Nephron progenitor cell (in vitro differentiated cells): ENCODE measurements around the gene CUL5.

Source experiments
- DNase-seq: peaks from one replicate; pipeline ENCODE4 v3.0.0; 2021
- H3K27ac Mint-ChIP-seq: 2 replicates; pipeline ENCODE4 v1.8.0; 2021; ENCODE audit warnings: mild to moderate bottlenecking, moderate library complexity, mixed read lengths
- H3K27me3 Mint-ChIP-seq: 2 replicates; pipeline ENCODE4 v1.8.0; 2021; ENCODE audit warnings: mild to moderate bottlenecking, low read depth, mixed read lengths; ENCODE audit not compliant: poor library complexity
- H3K36me3 Mint-ChIP-seq: 2 replicates; pipeline ENCODE4 v1.8.0; 2021; ENCODE audit warnings: low read depth, mixed read lengths
- H3K4me1 Mint-ChIP-seq: 2 replicates; pipeline ENCODE4 v1.8.0; 2021; ENCODE audit warnings: mixed read lengths
- H3K4me3 Mint-ChIP-seq: 2 replicates; pipeline ENCODE4 v1.8.0; 2021; ENCODE audit warnings: mild to moderate bottlenecking, moderate library complexity, mixed read lengths
- H3K9me3 Mint-ChIP-seq: 2 replicates; pipeline ENCODE4 v1.8.0; 2021; ENCODE audit warnings: mild to moderate bottlenecking, moderate library complexity, mixed read lengths
- TF ChIP-seq, protein P1 (sequence below): fragments of 200-600 bp; sonication (generic); IDR thresholded peaks from 2 replicates; pipeline ENCODE4 v1.5.0; 2021; ENCODE audit warnings: antibody characterized with exemption

Gene CUL5

DNA sequence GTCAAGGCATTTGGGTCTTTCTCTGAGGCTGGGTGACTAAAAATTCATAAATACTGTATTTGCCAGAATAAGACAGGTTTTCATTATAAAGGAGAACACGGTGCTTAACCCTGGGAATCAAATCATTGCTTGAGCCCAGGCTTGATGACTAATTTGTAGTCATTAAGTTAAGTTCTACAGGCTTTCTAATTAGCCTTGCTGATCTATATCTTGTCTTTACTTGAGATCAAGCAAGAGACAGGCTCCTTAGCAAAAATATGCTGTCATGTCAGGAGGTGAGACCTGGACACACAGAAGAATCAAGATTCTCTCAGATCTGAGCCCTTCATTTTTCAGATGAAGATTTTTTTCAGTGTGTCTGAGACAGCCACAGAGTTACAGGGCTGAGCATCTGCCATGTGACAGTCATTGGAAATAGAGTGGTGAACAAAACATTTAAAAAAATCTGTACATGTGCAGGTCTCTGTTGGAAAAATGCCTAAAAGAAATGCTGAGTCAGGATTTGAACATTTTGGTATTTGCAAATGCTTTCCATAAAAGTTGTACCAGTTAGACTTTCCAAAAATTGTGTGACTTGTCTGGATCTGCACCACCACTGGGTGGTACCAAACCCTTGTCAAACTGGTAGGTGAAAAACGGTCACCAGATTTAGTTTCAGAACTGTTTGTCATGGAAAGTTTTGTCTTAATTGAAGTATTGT lies 127.3 kb downstream of the CUL5 start:
- Mint-ChIP-seq H3K27me3 (no peaks in the 10 kb centered on the region), H3K9me3 (no peaks in the 10 kb centered on the region), H3K36me3 (peaks cover 34% of the 10 kb centered on the region), H3K4me3 (no peak overlapping the region), H3K4me1 (no peaks in the 10 kb centered on the region), H3K27ac (peak overlapping the region; percentile 81)
- no peak for DNase-seq
- TF ChIP-seq, protein P1, sequence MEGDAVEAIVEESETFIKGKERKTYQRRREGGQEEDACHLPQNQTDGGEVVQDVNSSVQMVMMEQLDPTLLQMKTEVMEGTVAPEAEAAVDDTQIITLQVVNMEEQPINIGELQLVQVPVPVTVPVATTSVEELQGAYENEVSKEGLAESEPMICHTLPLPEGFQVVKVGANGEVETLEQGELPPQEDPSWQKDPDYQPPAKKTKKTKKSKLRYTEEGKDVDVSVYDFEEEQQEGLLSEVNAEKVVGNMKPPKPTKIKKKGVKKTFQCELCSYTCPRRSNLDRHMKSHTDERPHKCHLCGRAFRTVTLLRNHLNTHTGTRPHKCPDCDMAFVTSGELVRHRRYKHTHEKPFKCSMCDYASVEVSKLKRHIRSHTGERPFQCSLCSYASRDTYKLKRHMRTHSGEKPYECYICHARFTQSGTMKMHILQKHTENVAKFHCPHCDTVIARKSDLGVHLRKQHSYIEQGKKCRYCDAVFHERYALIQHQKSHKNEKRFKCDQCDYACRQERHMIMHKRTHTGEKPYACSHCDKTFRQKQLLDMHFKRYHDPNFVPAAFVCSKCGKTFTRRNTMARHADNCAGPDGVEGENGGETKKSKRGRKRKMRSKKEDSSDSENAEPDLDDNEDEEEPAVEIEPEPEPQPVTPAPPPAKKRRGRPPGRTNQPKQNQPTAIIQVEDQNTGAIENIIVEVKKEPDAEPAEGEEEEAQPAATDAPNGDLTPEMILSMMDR = no peak

DNA sequence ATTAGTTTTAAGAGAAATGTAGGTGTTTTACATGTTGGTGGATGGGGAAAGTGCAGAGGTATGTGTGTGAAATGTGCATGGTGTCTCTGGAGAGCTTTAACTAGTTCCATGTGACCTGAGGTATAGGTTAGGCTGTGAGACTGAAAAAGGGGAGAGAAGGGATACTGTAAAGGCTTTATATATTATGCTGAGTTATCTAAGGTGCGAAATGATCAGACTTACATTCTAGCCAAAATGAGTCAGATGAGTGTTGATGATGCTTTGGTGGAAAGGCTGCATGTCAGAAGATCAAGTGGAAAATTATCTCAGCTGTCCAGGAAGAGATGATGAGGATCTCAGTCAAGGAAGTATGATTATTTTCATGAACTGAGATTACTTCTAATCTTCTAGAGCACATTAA lies 128.5 kb downstream of the CUL5 start:
- H3K27me3 Mint-ChIP-seq = no peaks in the 10 kb centered on the region
- DNase-seq = no peak
- peak overlapping the region; percentile 63 for H3K27ac Mint-ChIP-seq
- H3K9me3 Mint-ChIP-seq = no peaks in the 10 kb centered on the region
- H3K4me1 Mint-ChIP-seq = no peaks in the 10 kb centered on the region
- peaks cover 39% of the 10 kb centered on the region for H3K36me3 Mint-ChIP-seq
- H3K4me3 Mint-ChIP-seq = no peak overlapping the region
- TF ChIP-seq, protein P1 = no peak

DNA sequence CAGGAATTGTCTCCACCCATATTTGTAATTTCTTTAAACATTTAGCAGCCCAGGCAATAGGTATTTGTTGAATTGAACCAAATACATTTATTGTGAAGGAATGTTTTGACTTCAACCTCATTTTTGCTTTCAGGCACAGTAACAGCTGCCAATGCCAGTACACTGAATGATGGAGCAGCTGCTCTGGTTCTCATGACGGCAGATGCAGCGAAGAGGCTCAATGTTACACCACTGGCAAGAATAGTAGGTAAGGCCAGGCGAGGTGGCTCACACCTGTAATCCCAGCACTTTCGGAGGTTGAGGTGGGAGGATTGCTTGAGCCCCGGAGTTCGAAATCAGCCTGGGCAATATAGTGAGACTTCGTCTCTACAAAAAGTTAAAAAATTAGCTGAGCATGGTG lies 133.6 kb downstream of the CUL5 start:
- Mint-ChIP-seq H3K27ac (no peak overlapping the region), H3K9me3 (no peaks in the 10 kb centered on the region), H3K36me3 (peaks cover 63% of the 10 kb centered on the region), H3K4me1 (no peaks in the 10 kb centered on the region), H3K27me3 (no peaks in the 10 kb centered on the region), H3K4me3 (no peak overlapping the region)
- DNase-seq = no peak
- TF ChIP-seq, protein P1 = no peak

DNA sequence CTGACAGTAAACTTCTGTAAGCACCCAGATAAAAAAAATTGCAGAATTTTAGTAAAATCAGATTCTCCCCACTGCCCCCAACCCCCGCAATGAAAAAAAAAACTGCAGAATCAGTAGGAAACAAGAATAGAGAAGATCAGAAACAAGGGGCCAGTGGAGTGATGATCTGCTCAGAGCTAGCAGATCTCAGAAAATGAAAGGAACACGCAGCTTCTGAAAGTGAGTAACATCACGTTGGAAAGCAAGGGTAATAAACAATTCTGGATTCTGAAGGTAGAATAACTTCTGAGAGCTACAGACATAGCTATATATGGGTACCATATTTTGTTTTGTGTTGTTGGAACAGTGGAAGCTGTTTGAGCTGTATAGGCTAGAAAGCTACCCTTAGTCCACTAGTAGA lies 135.9 kb downstream of the CUL5 start:
- DNase-seq = no peak
- Mint-ChIP-seq H3K36me3 (peaks cover 73% of the 10 kb centered on the region), H3K27ac (peak overlapping the region; percentile 53), H3K9me3 (no peaks in the 10 kb centered on the region), H3K4me1 (no peaks in the 10 kb centered on the region), H3K4me3 (no peak overlapping the region), H3K27me3 (no peaks in the 10 kb centered on the region)
- TF ChIP-seq, protein P1 = no peak

DNA sequence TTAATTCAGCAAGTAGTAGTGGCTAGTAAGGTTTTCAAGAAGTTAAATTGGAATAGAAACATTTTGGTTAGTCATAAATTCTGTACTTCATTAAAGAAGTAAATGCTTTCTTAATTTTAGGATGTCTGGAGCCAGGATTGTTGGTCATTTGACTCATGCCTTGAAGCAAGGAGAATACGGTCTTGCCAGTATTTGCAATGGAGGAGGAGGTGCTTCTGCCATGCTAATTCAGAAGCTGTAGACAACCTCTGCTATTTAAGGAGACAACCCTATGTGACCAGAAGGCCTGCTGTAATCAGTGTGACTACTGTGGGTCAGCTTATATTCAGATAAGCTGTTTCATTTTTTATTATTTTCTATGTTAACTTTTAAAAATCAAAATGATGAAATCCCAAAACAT lies 138.5 kb downstream of the CUL5 start:
- Mint-ChIP-seq H3K27me3 (no peaks in the 10 kb centered on the region), H3K4me3 (no peak overlapping the region), H3K27ac (no peak overlapping the region), H3K4me1 (no peaks in the 10 kb centered on the region), H3K9me3 (no peaks in the 10 kb centered on the region), H3K36me3 (peaks cover 78% of the 10 kb centered on the region)
- DNase-seq = no peak
- TF ChIP-seq, protein P1 = no peak

DNA sequence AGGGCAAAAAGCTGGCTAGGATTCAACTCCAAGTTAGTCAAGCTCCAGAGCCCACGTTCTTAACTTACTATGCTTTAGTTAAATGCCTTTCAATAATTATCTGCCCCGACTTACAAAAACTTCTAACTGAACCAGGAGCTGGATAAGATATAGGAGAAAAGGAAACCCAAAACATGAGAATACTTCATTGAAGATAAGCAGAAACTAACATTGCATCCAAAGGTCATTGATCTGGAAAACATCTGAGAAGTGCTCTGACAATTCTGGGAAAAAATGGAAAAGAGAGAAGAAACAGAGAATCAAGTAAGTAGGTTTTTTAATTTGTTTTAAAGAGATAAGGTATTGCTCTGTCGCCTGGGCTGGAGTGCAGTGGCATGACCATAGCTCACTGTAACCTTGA lies 139.9 kb downstream of the CUL5 start:
- Mint-ChIP-seq H3K27ac (no peak overlapping the region), H3K27me3 (no peaks in the 10 kb centered on the region), H3K4me1 (no peaks in the 10 kb centered on the region), H3K36me3 (peaks cover 82% of the 10 kb centered on the region), H3K9me3 (no peaks in the 10 kb centered on the region), H3K4me3 (no peak overlapping the region)
- DNase-seq = no peak
- TF ChIP-seq, protein P1 = no peak
